Measurements from ENCODE around the gene GPR37L1.

DNA sequence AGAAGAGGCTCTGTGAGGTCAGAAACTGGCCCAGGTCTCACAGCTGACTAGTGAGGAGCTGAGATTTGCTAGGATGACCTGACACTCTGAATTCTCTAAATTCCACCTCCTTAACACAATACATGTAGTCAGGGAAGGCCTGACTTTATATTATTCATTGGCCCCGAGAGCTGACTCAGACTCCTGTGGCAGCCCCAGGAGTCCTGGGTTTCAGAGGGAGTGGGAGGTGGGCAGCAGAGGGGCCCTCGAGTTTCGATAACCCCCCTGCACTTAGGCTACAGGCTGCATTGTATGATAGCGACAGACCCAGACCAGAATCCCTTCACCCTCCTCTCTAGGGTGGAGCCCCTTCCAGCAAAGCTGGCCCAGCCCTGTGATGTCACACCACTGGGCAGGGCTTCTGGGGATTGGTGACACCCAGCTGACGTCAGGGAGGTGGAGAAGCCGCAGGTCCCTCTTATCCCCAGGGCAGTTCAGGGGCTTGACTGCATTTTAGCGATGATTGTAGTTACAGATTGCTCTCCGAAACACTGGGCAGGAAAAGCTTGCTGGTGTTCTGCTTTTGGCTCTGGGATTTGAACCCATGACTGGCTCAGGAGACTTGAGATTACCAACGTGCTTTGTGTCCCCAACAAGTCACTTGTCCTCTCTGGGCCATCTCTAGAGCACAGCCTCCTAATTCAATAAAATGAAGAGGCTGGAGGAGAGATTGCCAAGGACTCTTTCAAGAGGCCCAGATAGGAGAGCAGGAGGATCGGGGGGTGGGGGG is 17.0 kb upstream of the GPR37L1 start:
- TF ChIP-seq CTCF (IDR thresholded peaks at IDR 0.05; ENCODE audit: low read length) (no peak), EZH2 (optimal IDR thresholded peaks at IDR 0.05; ENCODE audit: low read depth, low read length) (no peak)
